Hematopoietic multipotent progenitor cell treated with erythropoietin and hydrocortisone succinate and interleukin-3 and kit ligand, for 15 days (in vitro differentiated cells): ENCODE measurements around the gene PPP2R2C.

Experiments used
- DNase-seq: peaks from one replicate; pipeline ENCODE4 v3.0.0-alpha.2; 2015; ENCODE audit warnings: low spot score

The PPP2R2C gene

GRCh38 chr4:6342530-6343293, 129.7 kb downstream of the PPP2R2C start:
- no peak for DNase-seq

- DNase-seq = no peak
Measured at GRCh38 chr4:6341696-6342095, 130.7 kb downstream of the PPP2R2C start.

GRCh38 chr4:6340446-6341015, 131.9 kb downstream of the PPP2R2C start:
- no peak for DNase-seq

GRCh38 chr4:6339818-6340445, 132.5 kb downstream of the PPP2R2C start:
- DNase-seq = no peak

- DNase-seq = no peak
Measured at GRCh38 chr4:6338951-6339817, 133.2 kb downstream of the PPP2R2C start.

- DNase-seq = no peak
Measured at GRCh38 chr4:6338175-6338950, 134.1 kb downstream of the PPP2R2C start.

GRCh38 chr4:6337331-6337935, 135.0 kb downstream of the PPP2R2C start:
- no peak for DNase-seq

- no peak for DNase-seq
Measured at GRCh38 chr4:6336166-6336565, 136.2 kb downstream of the PPP2R2C start.

- no peak for DNase-seq
Measured at GRCh38 chr4:6335040-6335590, 137.3 kb downstream of the PPP2R2C start.

- no peak for DNase-seq
Measured at GRCh38 chr4:6334203-6334887, 138.1 kb downstream of the PPP2R2C start.

- DNase-seq = peak; percentile 39
Measured at GRCh38 chr4:6333301-6334202, 138.9 kb downstream of the PPP2R2C start.

- no peak for DNase-seq
Measured at GRCh38 chr4:6332669-6333050, 139.8 kb downstream of the PPP2R2C start.

GRCh38 chr4:6332042-6332668, 140.3 kb downstream of the PPP2R2C start:
- peak; percentile 23 for DNase-seq

GRCh38 chr4:6331468-6331867, 140.9 kb downstream of the PPP2R2C start:
- no peak for DNase-seq

GRCh38 chr4:6331018-6331417, 141.4 kb downstream of the PPP2R2C start:
- peak; percentile 18 for DNase-seq

GRCh38 chr4:6330384-6330767, 142.0 kb downstream of the PPP2R2C start:
- DNase-seq = no peak

GRCh38 chr4:6329478-6330383, 142.7 kb downstream of the PPP2R2C start:
- no peak for DNase-seq

GRCh38 chr4:6328526-6328925, 143.9 kb downstream of the PPP2R2C start:
- no peak for DNase-seq
